Liver (tissue), 9 donors: ENCODE results near the gene MIR17HG. TPM values are rescaled to one million over a fixed set of nuclear protein-coding genes. Genes with fewer than 3 reads are reported as not detected.

Experiments
- DNase-seq: peaks from one replicate; pipeline ENCODE4 v3.0.0-alpha.2; 2017; ENCODE audit warnings: low spot score
- H3K27ac ChIP-seq, 2 donors: one replicate each; pipeline ENCODE4 v1.7.0; 2013; ENCODE audit warnings: inconsistent platforms in 2 of 2, low read length in 2 of 2, control low read depth in 1 of 2, low read depth in 1 of 2, mild to moderate bottlenecking in 1 of 2
- H3K27me3 ChIP-seq, 4 donors: one replicate each; pipeline versions ENCODE4 v1.6.1 to v1.7.0; 2013; ENCODE audit warnings: low read length in 3 of 4, inconsistent platforms in 1 of 4, mild to moderate bottlenecking in 1 of 4, moderate library complexity in 1 of 4; ENCODE audit not compliant: control insufficient read depth in 4 of 4, insufficient read depth in 4 of 4
- H3K36me3 ChIP-seq, 4 donors: one replicate each; pipeline versions ENCODE4 v1.6.1 to v1.7.0; 2013; ENCODE audit warnings: low read length in 3 of 4, mild to moderate bottlenecking in 3 of 4, low read depth in 1 of 4, moderate library complexity in 1 of 4; ENCODE audit not compliant: control insufficient read depth in 4 of 4, insufficient read depth in 3 of 4
- H3K4me1 ChIP-seq, 4 donors: one replicate each; pipeline versions ENCODE4 v1.6.1 to v1.7.0; 2013; ENCODE audit warnings: low read length in 3 of 4, mild to moderate bottlenecking in 3 of 4, moderate library complexity in 1 of 4; ENCODE audit not compliant: control insufficient read depth in 4 of 4, insufficient read depth in 4 of 4
- H3K4me3 ChIP-seq, 3 donors: one replicate each; pipeline versions ENCODE4 v1.6.1 to v1.7.0; 2013; ENCODE audit warnings: low read length in 3 of 3, control low read depth in 1 of 3, low read depth in 1 of 3, mild to moderate bottlenecking in 1 of 3
- H3K9ac ChIP-seq, 2 donors: one replicate each; pipeline ENCODE4 v1.7.0; 2013; ENCODE audit warnings: low read length in 2 of 2, mild to moderate bottlenecking in 2 of 2, moderate library complexity in 2 of 2, control low read depth in 1 of 2, low read depth in 1 of 2
- H3K9me3 ChIP-seq, 4 donors: one replicate each; pipeline versions ENCODE4 v1.6.1 to v1.7.0; 2013; ENCODE audit warnings: low read length in 3 of 4; ENCODE audit not compliant: control insufficient read depth in 4 of 4
- CTCF ChIP-seq: fragments of 150-350 bp; IDR thresholded peaks from 2 replicates; pipeline ENCODE4 v1.5.1; 2017; ENCODE audit warnings: improper control_type of control experiment, low read depth, low read length; ENCODE audit not compliant: missing input control
- FOXA2 ChIP-seq: IDR thresholded peaks from 2 replicates; pipeline ENCODE4 v1.6.1; 2016; ENCODE audit warnings: antibody characterized with exemption
- HNF4G ChIP-seq: IDR thresholded peaks from 2 replicates; pipeline ENCODE4 v1.6.1; 2016; ENCODE audit warnings: antibody characterized with exemption
- MAX ChIP-seq: IDR thresholded peaks from 2 replicates; pipeline ENCODE4 v1.6.1; 2016; ENCODE audit warnings: antibody characterized with exemption
- NR2F2 ChIP-seq: IDR thresholded peaks from 2 replicates; pipeline ENCODE4 v1.6.1; 2016; ENCODE audit warnings: antibody characterized with exemption
- RAD21 ChIP-seq, 2 donors: IDR thresholded peaks; 2 replicates each; pipeline ENCODE4 v1.6.1; 2016; ENCODE audit warnings: antibody characterized with exemption in 2 of 2, mild to moderate bottlenecking in 2 of 2
- RXRA ChIP-seq, 2 donors: IDR thresholded peaks; 2 replicates each; pipeline ENCODE4 v1.6.1; 2017 to 2018; ENCODE audit warnings: antibody characterized with exemption in 2 of 2, mild to moderate bottlenecking in 1 of 2
- SP1 ChIP-seq: IDR thresholded peaks from 2 replicates; pipeline ENCODE4 v1.6.1; 2018; ENCODE audit warnings: antibody characterized with exemption, mild to moderate bottlenecking
- ZBTB33 ChIP-seq: IDR thresholded peaks from 2 replicates; pipeline ENCODE4 v1.6.1; 2016; ENCODE audit warnings: antibody characterized with exemption
- WGBS: extraction: QIAGEN DNeasy Blood & Tissue Kit; methylation state at CpG from one replicate; pipeline ENCODE4 v1.1.7; 2013; 5-methylcytosine and 5-hydroxymethylcytosine counted together
- polyA plus RNA-seq, 2 donors: library from polyadenylated mRNA; stranded (reverse) in 1 of 2; unstranded in 1 of 2; fragments of 200-250 nt in 1 of 2; fragments of >200 nt in 1 of 2; fragmentation: Nextera tagmentation in 1 of 2; extraction: Ambion mirVana in 1 of 2; gene quantifications; one replicate each; pipeline versions ENCODE4 v1.2.1 to v1.2.3, GENCODE V29; 2013 to 2015
- total RNA-seq, 2 donors: library from RNA; depleted of rRNA; stranded (reverse); fragments of >200 nt; gene quantifications; one replicate each; pipeline ENCODE4 v1.2.3, GENCODE V29; 2014
- TF ChIP-seq, protein P1 (sequence below): IDR thresholded peaks from 2 replicates; pipeline ENCODE4 v1.6.1; 2016; ENCODE audit warnings: antibody characterized with exemption, mild to moderate bottlenecking
- TF ChIP-seq, protein P2 (sequence below): IDR thresholded peaks from 2 replicates; pipeline ENCODE4 v1.6.1; 2016; ENCODE audit warnings: antibody characterized with exemption
- donor health status: healthy.
- donor health status: healthy.
- donor health status: healthy.
- donor health status: healthy.
- donor health status: healthy.

The MIR17HG gene
- total and polyA plus RNA-seq, 4 donors: 0.27 to 7.7 (median 4.4) TPM

DNA sequence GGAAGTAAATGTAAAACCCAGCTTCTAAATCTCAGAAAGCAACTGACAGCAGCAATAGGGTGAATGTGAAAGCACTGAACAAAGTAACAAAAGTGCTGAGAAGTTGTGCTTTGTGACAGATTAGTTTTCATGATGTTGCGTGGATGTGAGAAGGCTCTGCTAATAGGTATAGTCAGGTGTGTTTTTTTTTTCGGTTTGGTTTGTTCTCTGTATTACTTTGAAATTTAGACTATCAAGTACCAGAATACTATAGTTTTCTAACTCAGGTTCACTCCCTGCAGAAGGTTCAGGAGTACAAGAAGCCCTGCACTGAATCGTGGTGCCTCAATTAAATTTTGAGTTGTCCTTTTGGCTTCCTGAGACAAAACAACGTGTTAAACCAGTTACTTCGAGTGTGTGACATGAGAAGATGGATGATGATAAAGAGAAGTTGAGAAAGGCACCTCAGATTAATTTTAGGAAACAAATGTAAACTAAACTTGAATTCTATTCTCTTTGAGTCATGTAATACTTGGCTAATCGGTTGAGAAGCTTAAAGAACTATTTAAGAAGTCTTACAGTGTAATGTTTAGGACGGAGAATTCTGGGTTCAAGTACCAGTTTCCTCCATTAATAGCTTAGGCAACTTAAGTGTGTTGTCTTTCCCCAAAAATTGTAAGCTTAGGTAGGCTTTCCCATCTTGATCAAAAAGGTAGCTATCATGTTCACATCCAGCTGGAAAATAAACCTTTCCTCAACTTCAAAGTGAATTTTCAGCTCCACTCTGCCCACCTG is 10.3 kb downstream of the MIR17HG start (continued):
- TF ChIP-seq, protein P1, sequence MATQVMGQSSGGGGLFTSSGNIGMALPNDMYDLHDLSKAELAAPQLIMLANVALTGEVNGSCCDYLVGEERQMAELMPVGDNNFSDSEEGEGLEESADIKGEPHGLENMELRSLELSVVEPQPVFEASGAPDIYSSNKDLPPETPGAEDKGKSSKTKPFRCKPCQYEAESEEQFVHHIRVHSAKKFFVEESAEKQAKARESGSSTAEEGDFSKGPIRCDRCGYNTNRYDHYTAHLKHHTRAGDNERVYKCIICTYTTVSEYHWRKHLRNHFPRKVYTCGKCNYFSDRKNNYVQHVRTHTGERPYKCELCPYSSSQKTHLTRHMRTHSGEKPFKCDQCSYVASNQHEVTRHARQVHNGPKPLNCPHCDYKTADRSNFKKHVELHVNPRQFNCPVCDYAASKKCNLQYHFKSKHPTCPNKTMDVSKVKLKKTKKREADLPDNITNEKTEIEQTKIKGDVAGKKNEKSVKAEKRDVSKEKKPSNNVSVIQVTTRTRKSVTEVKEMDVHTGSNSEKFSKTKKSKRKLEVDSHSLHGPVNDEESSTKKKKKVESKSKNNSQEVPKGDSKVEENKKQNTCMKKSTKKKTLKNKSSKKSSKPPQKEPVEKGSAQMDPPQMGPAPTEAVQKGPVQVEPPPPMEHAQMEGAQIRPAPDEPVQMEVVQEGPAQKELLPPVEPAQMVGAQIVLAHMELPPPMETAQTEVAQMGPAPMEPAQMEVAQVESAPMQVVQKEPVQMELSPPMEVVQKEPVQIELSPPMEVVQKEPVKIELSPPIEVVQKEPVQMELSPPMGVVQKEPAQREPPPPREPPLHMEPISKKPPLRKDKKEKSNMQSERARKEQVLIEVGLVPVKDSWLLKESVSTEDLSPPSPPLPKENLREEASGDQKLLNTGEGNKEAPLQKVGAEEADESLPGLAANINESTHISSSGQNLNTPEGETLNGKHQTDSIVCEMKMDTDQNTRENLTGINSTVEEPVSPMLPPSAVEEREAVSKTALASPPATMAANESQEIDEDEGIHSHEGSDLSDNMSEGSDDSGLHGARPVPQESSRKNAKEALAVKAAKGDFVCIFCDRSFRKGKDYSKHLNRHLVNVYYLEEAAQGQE: no peak
- TF ChIP-seq FOXA2: no peak

DNA sequence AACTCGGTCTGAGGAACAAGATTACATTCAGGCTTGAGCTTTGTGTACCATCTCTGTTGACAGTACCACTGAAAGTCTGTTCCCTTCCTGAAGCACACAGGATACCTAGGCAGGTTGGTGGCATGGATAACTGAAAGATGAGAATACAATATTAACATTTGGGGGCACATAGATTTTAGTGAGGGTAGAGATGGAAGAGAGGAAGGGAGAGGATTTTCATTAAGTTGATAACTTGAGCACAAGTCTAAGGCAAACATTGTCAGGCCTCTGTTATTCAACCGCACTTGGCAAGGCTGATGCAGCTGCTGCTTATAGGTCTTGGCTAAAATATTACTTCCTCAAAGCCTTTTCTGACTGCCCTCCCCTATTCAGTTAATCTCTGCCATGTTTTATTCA is 10.9 kb downstream of the MIR17HG start:
- DNase-seq: no peak

DNA sequence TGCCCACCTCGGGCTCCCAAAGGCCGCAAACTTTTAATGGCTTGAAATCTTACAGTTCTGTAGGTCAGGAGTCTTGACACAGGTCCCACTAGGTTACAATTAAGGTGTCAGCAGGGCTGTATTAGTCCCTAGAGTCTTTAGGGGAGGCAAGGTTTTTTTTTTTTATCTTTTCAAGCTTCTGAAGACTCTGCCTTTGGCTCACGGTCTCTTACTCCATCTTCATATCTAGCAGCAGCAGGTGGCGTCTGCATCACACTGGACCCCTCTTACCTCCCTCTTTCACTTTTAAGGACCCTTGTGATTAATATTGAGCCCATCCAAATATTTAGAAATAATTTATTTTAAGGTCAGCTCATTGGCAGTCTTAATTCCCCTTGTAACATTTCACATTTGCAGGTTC is 11.6 kb downstream of the MIR17HG start:
- no peaks in the 10 kb centered on the region for H3K9me3 ChIP-seq
- no peaks in the 10 kb centered on the region for H3K27me3 ChIP-seq
- H3K27ac ChIP-seq: no peak overlapping the region
- H3K9ac ChIP-seq: no peak overlapping the region
- H3K36me3 ChIP-seq: peaks cover 0 to 12% (median 3%) of the 10 kb centered on the region in 4 donors
- DNase-seq: no peak
- WGBS: 91% methylated on average over 4 of the region's 4 CpGs
- H3K4me1 ChIP-seq: peaks cover 14 to 78% (median 57%) of the 10 kb centered on the region in 4 donors
- H3K4me3 ChIP-seq: no peak overlapping the region
- TF ChIP-seq, protein P1: no peak
- TF ChIP-seq RAD21 (IDR thresholded peaks at IDR 0.05) (no peak), MAX (no peak), NR2F2 (no peak), ZBTB33 (no peak), CTCF (no peak)

More for the DNA sequence above, 10.9 kb downstream of the MIR17HG start:
- H3K9ac ChIP-seq: no peak overlapping the region
- 38% methylated on average over 2 of the region's 2 CpGs for WGBS
- H3K9me3 ChIP-seq: no peaks in the 10 kb centered on the region
- H3K36me3 ChIP-seq: peaks cover 0 to 16% (median 3%) of the 10 kb centered on the region in 4 donors
- TF ChIP-seq, protein P2, sequence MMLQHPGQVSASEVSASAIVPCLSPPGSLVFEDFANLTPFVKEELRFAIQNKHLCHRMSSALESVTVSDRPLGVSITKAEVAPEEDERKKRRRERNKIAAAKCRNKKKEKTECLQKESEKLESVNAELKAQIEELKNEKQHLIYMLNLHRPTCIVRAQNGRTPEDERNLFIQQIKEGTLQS: no peak
- TF ChIP-seq SP1 (no peak), HNF4G (no peak), RXRA (IDR thresholded peaks at IDR 0.05) (no peak)
- TF ChIP-seq, protein P1: no peak
- H3K4me1 ChIP-seq: peaks cover 14 to 82% (median 62%) of the 10 kb centered on the region in 4 donors
- H3K27me3 ChIP-seq: no peaks in the 10 kb centered on the region
- peak overlapping the region in 1 of 2 donors; percentile 15 for H3K27ac ChIP-seq
- H3K4me3 ChIP-seq: no peak overlapping the region
